ENCODE data around the gene BMPR1B.

- TF ChIP-seq CTCF (IDR thresholded peaks at IDR 0.05) (no peak), EZH2 (IDR thresholded peaks at IDR 0.05; ENCODE audit: borderline replicate concordance, insufficient read depth, low read depth, low read length, poor library complexity, severe bottlenecking) (no peak)
Observed at GRCh38 chr4:95023110-95023509, 265.4 kb downstream of the BMPR1B start.
